ENCODE data around the gene GRIK4. TPM values are rescaled to one million over a fixed set of nuclear protein-coding genes. Genes with fewer than 3 reads are reported as not detected.

Gene GRIK4
- polyA plus RNA-seq, 1 experiment, result not detected

DNA sequence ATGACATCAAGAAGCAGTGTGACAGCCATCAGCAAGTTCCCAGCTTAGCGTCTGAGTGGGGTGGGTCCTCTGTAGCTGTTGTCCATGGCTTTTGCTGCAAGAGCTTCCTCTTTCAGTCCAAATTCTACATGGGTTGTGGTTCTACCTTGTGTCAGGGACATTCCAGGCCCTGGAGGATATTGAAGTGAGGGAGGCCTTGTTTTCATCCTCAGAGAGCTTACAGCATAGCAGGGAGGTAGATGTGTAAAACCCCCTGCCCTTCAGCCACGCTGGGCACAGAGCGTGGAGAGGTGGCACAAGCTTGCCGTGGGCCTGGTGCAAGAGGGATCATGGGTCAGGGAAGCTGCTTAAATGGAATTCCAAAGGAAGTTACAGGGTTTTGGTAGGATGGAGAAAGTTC, 93.9 kb downstream of the GRIK4 start:
- Histone ChIP-seq H3K27me3 (ENCODE audit: control insufficient read depth, insufficient read depth, low read length) (no peaks in the 10 kb centered on the region; the same call in none of the 2 replicates), H3K36me3 (ENCODE audit: control insufficient read depth, insufficient read depth, low read length) (no peaks in the 10 kb centered on the region), H3K4me3 (ENCODE audit: low read depth, low read length) (no peak overlapping the region)
- ChIA-PET POLR2A (no interaction called here), CTCF (no interaction called here)
- no peak for DNase-seq (ENCODE audit: low read depth)
- no peak for TF ChIP-seq CTCF (IDR thresholded peaks at IDR 0.05; ENCODE audit: insufficient read depth, low read depth, low read length)

DNA sequence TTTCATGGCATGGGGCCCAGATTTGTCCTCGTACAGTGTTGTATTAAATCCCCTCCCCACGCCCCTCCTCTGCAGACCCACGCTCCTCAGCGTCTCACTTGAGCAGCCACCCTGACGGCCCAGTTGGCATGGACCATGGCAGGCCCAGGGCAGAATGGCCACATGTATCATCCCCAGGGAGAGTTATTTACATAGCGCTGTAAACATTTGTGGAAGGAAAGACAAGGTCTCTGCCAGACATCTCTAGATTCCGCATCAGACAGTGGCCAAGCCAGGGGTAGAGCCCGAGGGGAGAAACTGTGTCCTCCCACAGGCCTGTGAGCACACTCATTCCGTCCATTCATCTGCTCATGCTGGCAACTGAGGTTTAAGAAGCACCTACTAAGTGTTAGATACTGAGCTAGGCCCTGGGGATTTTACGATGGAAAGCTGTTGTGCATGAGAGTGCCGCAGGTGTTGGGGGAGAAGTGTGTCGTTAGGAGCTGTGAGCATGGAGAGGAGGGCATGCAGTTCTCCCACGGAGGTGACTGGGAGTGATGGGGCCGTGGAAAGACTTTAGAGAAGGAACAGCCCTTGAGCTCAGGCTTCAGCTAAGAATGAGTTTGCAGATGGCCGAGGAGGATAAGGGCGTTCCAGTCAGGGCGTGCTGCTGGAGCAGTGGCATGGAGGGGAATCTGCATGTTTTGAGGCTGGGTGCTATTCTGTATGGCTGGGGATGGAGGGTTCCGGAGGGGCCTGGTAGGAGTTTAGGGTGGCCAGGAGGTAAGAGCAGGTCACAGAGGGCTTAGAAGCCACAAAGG, 94.9 kb downstream of the GRIK4 start:
- Histone ChIP-seq H3K4me3 (ENCODE audit: low read depth, low read length) (no peak overlapping the region), H3K36me3 (ENCODE audit: control insufficient read depth, insufficient read depth, low read length) (no peaks in the 10 kb centered on the region), H3K27me3 (ENCODE audit: control insufficient read depth, insufficient read depth, low read length) (no peaks in the 10 kb centered on the region; the same call in none of the 2 replicates)
- no peak for TF ChIP-seq CTCF (IDR thresholded peaks at IDR 0.05; ENCODE audit: insufficient read depth, low read depth, low read length)
- ChIA-PET CTCF (no interaction called here), POLR2A (interaction anchor here (0.6 kb wide), 1 partner anchor 326 kb away, joined by 7 read pairs; no protein-coding TSS in a partner anchor)
- DNase-seq (ENCODE audit: low read depth), result no peak

DNA sequence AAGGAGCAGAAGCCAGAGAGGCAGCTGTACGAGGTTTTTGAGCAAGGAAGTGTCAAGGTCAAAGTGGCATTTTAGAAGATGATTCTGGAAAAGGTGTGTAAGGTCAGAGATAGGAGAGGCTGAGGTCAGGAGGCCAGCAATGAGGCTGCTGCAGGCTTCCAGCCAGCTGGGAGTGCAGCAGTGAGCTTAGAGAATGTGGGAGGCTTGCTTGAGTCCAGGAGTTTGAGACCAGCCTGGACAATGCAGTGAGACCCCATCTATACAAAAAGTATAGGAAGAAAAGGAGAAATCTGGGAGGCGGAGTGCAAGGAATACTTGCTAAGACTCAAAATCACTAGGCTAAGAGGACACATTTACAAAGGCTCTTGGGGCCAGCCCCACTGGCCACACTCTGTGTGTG, 96.5 kb downstream of the GRIK4 start:
- no peak for TF ChIP-seq CTCF (IDR thresholded peaks at IDR 0.05; ENCODE audit: insufficient read depth, low read depth, low read length)
- DNase-seq (ENCODE audit: low read depth), result no peak
- no peaks in the 10 kb centered on the region for H3K36me3 ChIP-seq (ENCODE audit: control insufficient read depth, insufficient read depth, low read length)
- no peaks in the 10 kb centered on the region; the same call in none of the 2 replicates for H3K27me3 ChIP-seq (ENCODE audit: control insufficient read depth, insufficient read depth, low read length)
- ChIA-PET POLR2A (no interaction called here), CTCF (no interaction called here)
- H3K4me3 ChIP-seq (ENCODE audit: low read depth, low read length), result no peak overlapping the region

- no peaks in the 10 kb centered on the region for H3K36me3 ChIP-seq (ENCODE audit: control insufficient read depth, insufficient read depth, low read length)
- no peak for DNase-seq (ENCODE audit: low read depth)
- H3K4me3 ChIP-seq (ENCODE audit: low read depth, low read length), result no peak overlapping the region
- no peaks in the 10 kb centered on the region; the same call in 1 of the 2 replicates for H3K27me3 ChIP-seq (ENCODE audit: control insufficient read depth, insufficient read depth, low read length)
- no peak for TF ChIP-seq CTCF (IDR thresholded peaks at IDR 0.05; ENCODE audit: insufficient read depth, low read depth, low read length)
- ChIA-PET POLR2A (no interaction called here), CTCF (no interaction called here)
Observed at GRCh38 chr11:120608760-120609211, 97.2 kb downstream of the GRIK4 start.

- no peaks in the 10 kb centered on the region for H3K36me3 ChIP-seq (ENCODE audit: control insufficient read depth, insufficient read depth, low read length)
- ChIA-PET CTCF (no interaction called here), POLR2A (no interaction called here)
- H3K4me3 ChIP-seq (ENCODE audit: low read depth, low read length), result no peak overlapping the region
- DNase-seq (ENCODE audit: low read depth), result no peak
- no peak for TF ChIP-seq CTCF (IDR thresholded peaks at IDR 0.05; ENCODE audit: insufficient read depth, low read depth, low read length)
- no peaks in the 10 kb centered on the region; the same call in 1 of the 2 replicates for H3K27me3 ChIP-seq (ENCODE audit: control insufficient read depth, insufficient read depth, low read length)
Observed at GRCh38 chr11:120610111-120610510, 98.6 kb downstream of the GRIK4 start.

Measured in BJ (cell line).